PC-9 (cell line): ENCODE measurements around the gene PLXNC1.

ENCODE experiments used
- CTCF ChIP-seq: fragments of 200-600 bp; sonication (generic); conservative IDR thresholded peaks from 2 replicates; pipeline ENCODE4 v1.6.1; 2017; ENCODE audit warnings: mixed run types, antibody characterized with exemption, mild to moderate bottlenecking, moderate library complexity
- EZH2 ChIP-seq: fragments of 200-600 bp; sonication (generic); IDR thresholded peaks from 2 replicates; pipeline ENCODE4 v1.8.0; 2017; ENCODE audit warnings: antibody characterized with exemption, low read depth

- TF ChIP-seq CTCF (no peak), EZH2 (no peak)
Measured at GRCh38 chr12:94140556-94140955, 7.8 kb upstream of the PLXNC1 start.
